ENCODE results near the gene FGF11.

Gene FGF11

GRCh38 chr17:7431231-7431630 is 8.1 kb upstream of the FGF11 start:
- DNase-seq (ENCODE audit: low read depth) = no peak

- DNase-seq (ENCODE audit: low read depth) = no peak
Observed at GRCh38 chr17:7432296-7432695, 7.0 kb upstream of the FGF11 start.

GRCh38 chr17:7435676-7436555 is 3.4 kb upstream of the FGF11 start:
- no peak for DNase-seq (ENCODE audit: low read depth)

- DNase-seq (ENCODE audit: low read depth) = peak; percentile 59
Observed at GRCh38 chr17:7436556-7437368, 2.5 kb upstream of the FGF11 start.

- no peak for DNase-seq (ENCODE audit: low read depth)
Observed at GRCh38 chr17:7437369-7437863, 1.9 kb upstream of the FGF11 start.

GRCh38 chr17:7437950-7438614 is 1.2 kb upstream of the FGF11 start:
- no peak for DNase-seq (ENCODE audit: low read depth)

- no peak for DNase-seq (ENCODE audit: low read depth)
Observed at GRCh38 chr17:7438656-7439460, 454 bp upstream of the FGF11 start.

GRCh38 chr17:7440113-7440833 is 961 bp downstream of the FGF11 start:
- no peak for DNase-seq (ENCODE audit: low read depth)

GRCh38 chr17:7440834-7441195 is 1.5 kb downstream of the FGF11 start:
- DNase-seq (ENCODE audit: low read depth) = no peak

- no peak for DNase-seq (ENCODE audit: low read depth)
Observed at GRCh38 chr17:7441266-7441665, 2.0 kb downstream of the FGF11 start.

- DNase-seq (ENCODE audit: low read depth) = no peak
Observed at GRCh38 chr17:7442142-7442541, 2.8 kb downstream of the FGF11 start.

- no peak for DNase-seq (ENCODE audit: low read depth)
Observed at GRCh38 chr17:7443499-7444485, 4.5 kb downstream of the FGF11 start.

- DNase-seq (ENCODE audit: low read depth) = no peak
Observed at GRCh38 chr17:7444682-7445618, 5.6 kb downstream of the FGF11 start, which contains the start of gene CHRNB1. CHRNB1 (plus strand) TSS chr17:7445061; CDS start chr17:7445128, 67 bp downstream.

- DNase-seq (ENCODE audit: low read depth) = no peak
Observed at GRCh38 chr17:7445619-7445968, 6.3 kb downstream of the FGF11 start.

GRCh38 chr17:7448461-7448860 is 9.1 kb downstream of the FGF11 start:
- DNase-seq (ENCODE audit: low read depth) = no peak

GRCh38 chr17:7459961-7460545 is 20.7 kb downstream of the FGF11 start:
- DNase-seq (ENCODE audit: low read depth) = no peak

GRCh38 chr17:7460850-7461660 is 21.7 kb downstream of the FGF11 start:
- DNase-seq (ENCODE audit: low read depth) = no peak

Measured in stimulated activated CD8-positive, alpha-beta memory T cell treated with anti-CD3 and anti-CD28 coated beads, Interleukin-12 subunit alpha, Interleukin-12 subunit beta, amount 100 ng/mL, for 1 hour (primary cell).